ENCODE results near the gene TSPAN9.

TSPAN9 gene

DNA sequence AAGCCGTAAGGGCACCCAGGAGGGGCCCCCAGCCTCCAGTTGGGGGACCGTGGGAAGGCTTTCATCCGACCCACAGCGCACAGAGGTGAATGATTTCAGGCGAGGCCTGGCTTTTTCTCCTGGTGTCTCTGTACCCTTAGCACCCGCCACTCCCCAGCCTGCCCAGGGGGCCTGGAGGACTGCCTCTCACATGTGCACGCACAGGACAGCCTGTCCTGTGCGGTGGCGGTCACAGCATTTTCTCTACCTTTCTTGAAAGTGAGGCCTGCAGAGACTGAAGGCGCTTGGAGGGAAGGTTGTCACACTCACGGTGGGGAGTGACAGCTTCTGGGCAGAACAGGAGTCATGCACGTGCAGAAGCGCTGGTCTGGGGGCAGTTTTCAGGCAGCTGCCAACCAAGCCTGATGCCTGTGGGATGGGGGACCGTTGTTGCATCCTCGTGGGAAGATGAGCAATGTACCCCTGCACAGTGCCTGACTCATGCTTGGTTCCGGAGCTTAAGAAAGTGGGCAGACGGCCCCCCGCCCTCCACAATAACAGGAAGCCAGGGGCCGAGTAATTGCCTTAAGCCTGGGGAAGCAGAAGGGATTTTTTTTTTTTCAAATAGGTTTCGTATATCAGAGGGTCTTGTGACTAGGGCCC is 148.1 kb downstream of the TSPAN9 start:
- DNase-seq (ENCODE audit: low read depth in 2 of 2): no peak

DNA sequence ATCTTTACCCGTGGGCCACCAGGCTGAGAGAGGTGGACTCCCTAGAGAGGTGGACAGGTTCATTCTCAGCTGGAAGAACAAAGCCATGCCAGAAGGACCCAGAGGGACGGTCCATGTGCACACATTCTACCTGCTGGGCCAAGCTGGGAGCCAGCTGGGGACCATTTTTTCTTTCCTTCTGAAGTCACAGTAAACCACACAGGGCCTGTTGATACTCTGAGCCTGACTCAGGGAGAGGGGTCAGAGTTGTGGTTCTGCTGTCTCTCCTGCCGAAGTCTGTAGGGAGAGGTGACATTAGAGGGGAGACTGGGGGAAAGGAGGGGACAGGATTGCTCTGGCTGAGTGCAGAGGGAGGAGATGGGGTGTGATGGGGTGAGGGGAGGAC is 148.6 kb downstream of the TSPAN9 start:
- DNase-seq (ENCODE audit: low read depth in 2 of 2): no peak

- DNase-seq (ENCODE audit: low read depth in 2 of 2): no peak
These were observed 149.1 kb downstream of the TSPAN9 start for GRCh38 chr12:3226264-3226663.

GRCh38 chr12:3227076-3227975 is 150.1 kb downstream of the TSPAN9 start:
- DNase-seq (ENCODE audit: low read depth in 2 of 2): no peak

DNA sequence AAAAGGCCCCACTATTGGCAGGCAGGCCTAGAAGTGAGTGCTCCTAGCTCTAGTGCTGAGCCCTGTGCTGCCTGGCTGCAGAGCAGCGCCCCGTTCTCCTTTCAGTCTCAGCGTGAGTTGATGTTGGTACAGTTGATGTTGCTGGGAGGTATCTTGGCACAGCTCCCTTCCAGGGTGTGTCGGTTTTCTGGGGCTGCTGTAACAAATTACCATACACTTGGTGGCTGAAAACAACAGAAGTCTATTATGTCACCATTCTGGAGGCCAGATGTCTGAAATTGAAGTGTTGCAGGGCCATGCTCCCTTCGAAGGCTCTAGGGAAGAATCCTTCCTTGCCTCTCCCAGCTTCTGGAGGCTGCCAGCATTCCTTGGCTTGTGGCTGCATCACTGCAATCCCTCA is 151.4 kb downstream of the TSPAN9 start:
- no peak for DNase-seq (ENCODE audit: low read depth in 2 of 2)

DNA sequence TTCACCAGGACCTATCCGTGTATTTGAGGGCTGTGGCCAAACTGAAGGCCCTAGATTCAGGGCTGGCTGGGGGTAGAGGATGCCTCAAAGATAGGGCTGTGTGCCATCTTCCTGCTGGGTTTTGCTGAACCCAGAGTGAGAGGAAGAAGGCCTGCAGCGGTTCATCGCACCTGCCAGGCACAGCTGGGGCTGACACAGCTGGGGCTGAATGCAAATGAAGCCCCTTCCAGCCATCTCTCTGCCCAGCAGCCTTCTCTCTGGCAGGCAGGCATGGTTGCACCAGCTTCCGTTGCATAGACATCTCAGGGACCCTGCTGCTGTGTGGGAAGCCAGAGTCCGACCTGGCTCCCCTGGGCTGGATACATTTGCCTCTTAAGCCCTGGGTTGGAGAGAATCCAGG is 152.4 kb downstream of the TSPAN9 start:
- DNase-seq (ENCODE audit: low read depth in 2 of 2): no peak

GRCh38 chr12:3230758-3231375 is 153.7 kb downstream of the TSPAN9 start:
- no peak for DNase-seq (ENCODE audit: low read depth in 2 of 2)

- no peak for DNase-seq (ENCODE audit: low read depth in 2 of 2)
These were observed 154.3 kb downstream of the TSPAN9 start for GRCh38 chr12:3231399-3231876.

GRCh38 chr12:3233797-3234196 is 156.6 kb downstream of the TSPAN9 start:
- no peak for DNase-seq (ENCODE audit: low read depth in 2 of 2)

- DNase-seq (ENCODE audit: low read depth in 2 of 2): no peak
These were observed 159.4 kb downstream of the TSPAN9 start for GRCh38 chr12:3236345-3237187.

- DNase-seq (ENCODE audit: low read depth in 2 of 2): no peak
These were observed 161.0 kb downstream of the TSPAN9 start for GRCh38 chr12:3238196-3238595.

GRCh38 chr12:3241621-3242020 is 164.4 kb downstream of the TSPAN9 start:
- no peak for DNase-seq (ENCODE audit: low read depth in 2 of 2)

- DNase-seq (ENCODE audit: low read depth in 2 of 2): no peak
These were observed 165.2 kb downstream of the TSPAN9 start for GRCh38 chr12:3242199-3242863.

DNA sequence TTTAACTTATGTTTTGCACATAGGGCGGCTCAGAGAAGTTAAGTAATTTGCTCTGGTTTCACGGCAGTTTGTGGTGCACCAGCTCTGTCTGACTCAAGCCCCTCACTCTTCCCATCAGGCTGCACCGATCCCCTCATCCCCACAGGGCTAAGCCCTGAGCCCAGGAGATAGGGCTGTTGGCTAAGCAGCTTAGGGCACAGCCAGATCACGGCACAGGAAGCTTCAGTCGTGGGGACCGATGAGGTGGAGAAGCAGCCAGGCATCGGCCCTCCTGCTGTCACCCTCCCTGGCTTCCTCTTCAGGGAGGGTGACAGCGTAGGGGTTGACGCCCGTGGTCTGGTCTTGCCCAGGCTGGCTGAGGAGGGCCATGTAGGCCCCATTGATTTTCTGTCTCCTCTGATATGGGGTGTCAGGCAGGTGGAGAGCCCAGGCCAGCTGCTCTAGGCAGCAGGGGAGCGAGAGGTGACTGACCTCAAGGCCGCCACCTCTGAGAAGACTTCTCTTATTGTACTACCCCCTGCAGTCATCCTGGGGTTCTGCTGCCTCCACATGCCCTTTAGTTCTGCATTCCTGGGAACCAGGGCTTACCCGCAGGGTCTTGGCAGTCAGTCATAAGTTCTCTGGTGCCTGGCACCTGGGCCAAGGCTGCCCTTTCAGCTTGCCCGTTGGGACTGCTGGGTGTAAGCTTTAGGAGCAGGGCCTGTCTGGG is 166.4 kb downstream of the TSPAN9 start:
- DNase-seq (ENCODE audit: low read depth in 2 of 2): no peak

GRCh38 chr12:3244219-3244750 is 167.1 kb downstream of the TSPAN9 start:
- no peak for DNase-seq (ENCODE audit: low read depth in 2 of 2)

DNA sequence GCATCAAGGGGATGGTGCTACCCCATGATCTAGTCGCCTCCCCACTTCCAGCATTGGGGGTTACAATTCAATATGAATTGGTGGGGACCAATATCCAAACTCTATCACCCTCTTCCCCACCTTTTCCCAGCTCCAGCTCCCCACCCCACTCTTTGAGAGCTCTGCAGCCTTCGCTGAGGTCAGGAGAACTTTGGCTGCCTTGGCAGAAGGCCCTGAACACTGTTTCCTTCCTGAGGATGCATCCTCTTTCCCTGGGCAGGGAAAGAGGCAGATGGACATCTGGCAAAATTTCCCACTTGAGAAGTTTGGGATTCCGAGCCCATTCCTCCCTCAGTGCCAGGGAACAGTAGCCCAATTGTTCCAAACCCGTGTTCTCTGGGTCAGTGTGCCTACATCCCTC is 169.1 kb downstream of the TSPAN9 start:
- DNase-seq (ENCODE audit: low read depth in 2 of 2): no peak

DNA sequence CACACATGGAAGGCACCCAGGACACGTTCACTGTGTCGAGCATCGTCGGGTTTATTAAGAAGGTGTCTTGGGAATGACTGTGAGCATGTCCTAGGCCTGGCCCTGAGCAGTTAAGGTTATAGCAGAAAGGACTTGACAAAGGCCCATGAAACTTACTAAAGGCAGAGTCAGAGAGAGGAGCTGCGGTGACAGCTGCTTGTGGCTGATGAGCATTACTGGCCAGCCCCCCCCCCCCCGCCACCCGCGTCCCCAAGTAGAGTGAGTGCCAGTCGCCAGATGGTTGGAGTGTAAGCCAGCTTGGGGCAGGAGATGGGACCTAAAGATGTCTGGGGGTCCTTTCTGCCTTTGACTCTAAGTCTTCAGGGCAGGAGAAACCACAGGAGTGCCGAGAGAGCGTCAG is 169.9 kb downstream of the TSPAN9 start:
- no peak for DNase-seq (ENCODE audit: low read depth in 2 of 2)

DNA sequence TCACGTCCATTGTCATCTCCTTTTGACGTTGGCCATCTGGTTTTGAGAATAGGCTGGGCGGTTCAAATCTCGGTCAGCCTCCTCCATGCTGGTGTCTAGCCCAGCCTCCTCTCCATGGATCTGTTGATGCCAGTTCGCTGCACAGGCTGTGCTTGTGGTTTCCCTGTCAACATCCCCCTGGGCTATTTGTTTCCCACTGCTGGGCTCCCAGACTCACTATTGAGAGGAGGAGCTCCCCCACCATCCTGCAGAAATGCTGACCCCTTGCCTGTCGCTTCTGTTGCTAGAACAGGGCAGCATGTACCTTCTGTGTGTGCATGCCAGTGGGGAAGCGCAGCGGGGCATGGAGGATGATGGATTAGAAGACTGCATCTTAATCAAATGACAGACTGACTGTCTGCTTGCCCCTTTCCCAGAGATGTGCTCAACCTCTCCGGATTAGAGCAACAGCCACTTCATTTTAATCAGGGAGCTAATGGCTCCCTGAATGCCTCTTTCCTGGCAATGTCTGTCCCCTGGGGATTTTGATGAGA is 170.5 kb downstream of the TSPAN9 start:
- DNase-seq (ENCODE audit: low read depth in 2 of 2): no peak

GRCh38 chr12:3249081-3249800 is 172.1 kb downstream of the TSPAN9 start:
- DNase-seq (ENCODE audit: low read depth in 2 of 2): no peak

Data from stimulated activated CD8-positive, alpha-beta memory T cell treated with anti-CD3 and anti-CD28 coated beads, Interleukin-15, amount 100 ng/mL, for 4 hours (primary cell).